Ureter (tissue), 1 donor: ENCODE data around the gene TECRL. TPM values are rescaled to one million over a fixed set of nuclear protein-coding genes. Genes with fewer than 3 reads are reported as not detected.

ENCODE experiments used
- DNase-seq: peaks from one replicate; pipeline ENCODE4 v3.0.0-alpha.2; 2020; ENCODE audit warnings: low spot score
- total RNA-seq: library from RNA; stranded (reverse); gene quantifications from one replicate; pipeline ENCODE4 v1.2.4, GENCODE V29; 2023
- donor health status: DM: yes; HTN: yes; CAD: no.

The TECRL gene
- total RNA-seq, 1 donor from 2014 or later, result 0.16 TPM

- no peak for DNase-seq
Observed at GRCh38 chr4:64327237-64327636, 82.0 kb downstream of the TECRL start.

DNA sequence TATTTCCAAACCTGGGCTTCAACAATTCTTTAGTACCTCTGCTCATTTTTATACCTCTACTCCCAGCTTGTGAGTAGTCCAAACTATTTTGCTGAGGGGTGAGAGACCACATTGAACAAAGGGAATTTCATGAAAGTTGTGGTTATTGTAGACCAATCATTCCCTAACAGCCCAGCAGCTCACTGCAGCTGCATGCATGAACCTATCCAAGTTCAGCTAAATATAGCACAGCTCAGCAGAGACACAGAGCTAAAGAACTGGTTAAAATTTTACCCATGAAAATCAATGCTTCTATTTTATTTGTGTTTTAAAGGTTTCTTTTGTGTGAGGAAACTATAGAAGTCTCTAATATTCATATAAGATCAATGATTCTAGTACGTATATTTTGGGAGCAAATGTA, 82.7 kb downstream of the TECRL start:
- no peak for DNase-seq

DNA sequence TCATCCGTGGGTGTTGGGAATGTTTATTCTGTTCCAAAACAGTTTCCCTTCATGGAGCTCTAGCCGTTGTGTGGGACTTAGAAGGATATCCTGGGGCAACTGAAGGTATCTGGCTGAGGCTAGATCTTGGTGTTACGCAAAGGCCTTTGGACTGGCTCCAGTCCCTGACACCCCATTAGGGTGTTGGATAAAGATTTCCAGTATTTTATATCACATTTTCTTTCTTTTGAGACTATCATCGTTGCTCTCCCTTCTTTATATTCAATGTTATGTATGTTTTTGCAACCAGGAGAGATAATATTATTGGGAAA, 103.0 kb downstream of the TECRL start:
- no peak for DNase-seq

GRCh38 chr4:64305565-64306254, 103.5 kb downstream of the TECRL start:
- no peak for DNase-seq

DNA sequence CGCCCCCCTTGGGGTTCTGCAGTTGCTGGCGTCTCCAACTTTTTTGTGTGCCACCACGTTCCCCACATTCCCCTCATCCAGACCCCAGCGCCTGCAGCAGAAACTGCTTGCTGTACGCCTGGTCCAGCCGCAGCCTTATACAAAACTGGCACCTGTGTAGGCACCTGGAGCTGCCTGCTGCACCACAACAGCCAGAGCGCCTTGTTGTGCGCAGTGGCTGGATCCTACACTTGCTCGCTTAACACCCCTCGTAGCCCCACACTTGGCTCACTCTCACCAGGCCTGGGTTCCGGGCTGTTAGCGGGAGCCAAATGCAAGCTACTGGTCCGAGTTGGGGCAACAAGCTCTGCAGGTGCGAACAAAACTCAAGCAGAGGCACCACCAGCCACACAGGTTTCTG, 136.8 kb downstream of the TECRL start:
- DNase-seq, result no peak

DNA sequence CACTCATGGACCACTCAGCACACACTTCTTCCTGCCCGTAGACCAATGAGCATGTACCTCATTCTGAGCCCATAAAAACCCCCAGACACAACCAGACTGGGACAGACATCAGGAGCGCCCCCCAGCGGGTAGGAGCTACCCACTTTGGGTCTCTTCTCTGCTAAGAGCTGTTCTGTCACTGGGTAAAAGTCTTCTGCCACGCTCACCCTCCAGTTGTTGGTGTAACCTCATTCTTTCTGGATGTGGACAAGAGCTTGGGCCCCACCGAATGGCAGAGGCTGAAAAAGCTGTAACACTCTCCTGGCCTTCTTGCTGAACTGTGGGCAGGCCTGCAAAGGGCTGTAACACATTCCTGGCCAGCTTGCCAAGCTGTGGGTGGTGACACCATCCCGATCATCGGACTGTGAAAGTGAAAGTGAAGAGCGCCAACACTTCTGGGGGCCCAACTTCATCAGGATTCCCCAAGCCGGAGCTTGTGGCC, 137.6 kb downstream of the TECRL start:
- no peak for DNase-seq

- DNase-seq, result no peak
Observed at GRCh38 chr4:64266669-64267068, 142.6 kb downstream of the TECRL start.

GRCh38 chr4:64266263-64266662, 143.0 kb downstream of the TECRL start:
- DNase-seq, result no peak

DNA sequence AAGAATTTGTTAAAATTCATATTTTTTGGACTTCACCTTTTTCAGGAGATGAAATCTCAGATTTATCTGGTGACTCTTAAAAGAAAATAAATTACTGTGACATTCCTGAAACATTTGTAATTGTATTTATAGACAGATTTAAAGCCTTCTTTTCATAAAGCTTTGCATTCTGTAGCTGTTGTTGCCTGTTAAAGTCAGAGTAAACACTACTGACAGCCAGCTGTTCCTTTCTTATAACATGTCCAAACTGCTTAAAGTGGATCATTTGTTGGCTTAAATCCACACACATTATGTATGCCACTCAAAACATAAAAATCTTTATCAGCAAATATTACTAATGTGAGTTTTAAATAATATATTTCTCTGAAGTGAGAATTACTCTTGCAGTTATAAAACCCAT, 157.5 kb downstream of the TECRL start:
- no peak for DNase-seq

DNA sequence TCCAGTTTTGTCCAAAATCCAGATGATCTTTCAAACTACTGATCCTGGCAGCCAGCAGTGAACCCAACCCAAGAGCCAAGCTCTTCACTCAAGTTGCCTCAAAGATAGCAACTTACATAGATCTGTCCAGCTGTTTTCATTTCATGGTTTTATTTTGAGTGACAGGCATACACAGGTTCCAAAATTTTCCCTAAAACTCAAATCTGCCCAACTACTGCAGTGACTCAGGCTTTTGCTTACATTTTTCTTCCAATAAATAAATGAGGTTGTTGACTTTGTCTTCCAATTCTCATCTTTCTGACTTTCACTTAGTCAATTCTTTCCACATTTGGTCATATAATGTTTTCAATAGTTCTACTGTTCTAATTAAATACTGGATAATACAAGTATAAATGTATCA, 158.8 kb downstream of the TECRL start:
- DNase-seq, result no peak

DNA sequence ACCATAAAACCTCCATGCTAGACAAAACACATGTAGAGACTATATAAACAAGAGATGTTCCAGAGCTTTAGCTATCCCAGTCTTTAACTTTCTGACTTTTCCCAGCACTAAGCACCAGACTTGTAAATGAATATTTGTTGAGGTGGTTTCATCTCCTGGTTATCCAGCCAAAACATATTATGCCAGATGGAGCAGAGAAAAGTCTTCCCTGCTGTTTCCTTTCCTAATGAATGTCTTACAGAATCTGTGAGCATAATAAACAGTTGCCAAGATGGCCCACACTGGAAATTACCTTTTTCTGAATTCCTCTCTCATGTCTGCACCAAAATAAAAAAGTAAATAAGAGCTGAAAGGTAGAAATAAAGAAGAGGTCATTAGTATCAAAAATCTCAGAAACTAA, 159.2 kb downstream of the TECRL start:
- DNase-seq, result no peak

GRCh38 chr4:64248186-64248585, 161.1 kb downstream of the TECRL start:
- no peak for DNase-seq

DNA sequence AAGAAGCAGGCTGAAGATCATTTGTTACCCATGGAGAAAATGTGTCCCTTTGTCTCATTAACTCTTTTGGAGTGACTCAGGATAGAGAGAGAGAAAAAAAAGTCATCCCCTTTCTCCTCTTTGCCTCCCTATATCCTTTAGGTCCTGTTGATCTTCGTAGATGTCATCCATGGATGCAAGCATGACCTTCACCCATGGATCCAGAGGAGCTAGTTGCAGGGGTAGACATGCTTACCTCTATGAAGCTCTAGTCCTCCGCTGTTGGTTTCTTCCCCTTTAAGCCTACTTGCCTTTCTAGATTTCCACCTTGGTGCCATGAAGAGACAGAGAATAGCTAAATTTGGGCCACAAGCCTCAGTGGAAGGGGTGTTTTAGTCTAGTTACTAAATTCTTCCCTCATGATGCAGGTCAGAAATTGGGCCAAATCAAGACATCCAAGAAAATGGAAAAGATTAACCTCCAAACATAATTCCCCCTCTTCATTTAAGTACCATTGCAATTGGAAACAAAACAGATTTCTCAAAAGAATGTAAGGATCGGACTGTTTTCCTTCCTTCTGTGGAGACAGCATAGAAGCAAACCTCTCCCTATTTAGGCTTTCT, 178.4 kb downstream of the TECRL start:
- no peak for DNase-seq
